Prostate gland (tissue), 2 donors: ENCODE data around the gene SLAMF6.
"Not testable (repeated sequence)": the region's sequence is repeated elsewhere in the genome, so short reads cannot be mapped to it uniquely, and the experiment has no call there.

Experiments used
- CTCF ChIP-seq, 4 experiments: fragments of 200-600 bp in 2 of 4; fragments of 450-650 bp in 2 of 4; sonication (generic) in 2 of 4; IDR thresholded peaks; 1 replicate in 3 of 4; 2 replicates in 1 of 4; pipeline ENCODE4 v1.5.1; 2016 to 2019; ENCODE audit warnings: antibody characterized with exemption in 4 of 4, mild to moderate bottlenecking in 2 of 4, moderate library complexity in 2 of 4
- POLR2A ChIP-seq: fragments of 450-650 bp; IDR thresholded peaks from one replicate; pipeline ENCODE4 v1.6.1; 2016; ENCODE audit warnings: antibody characterized with exemption, mild to moderate bottlenecking
- POLR2AphosphoS5 ChIP-seq: sonication (generic); formaldehyde crosslinking; IDR thresholded peaks from one replicate; pipeline ENCODE4 v1.6.1; 2017; ENCODE audit warnings: antibody characterized with exemption

- not testable (repeated sequence) for TF ChIP-seq CTCF (IDR thresholded peaks at IDR 0.05); POLR2A; POLR2AphosphoS5
Measured at GRCh38 chr1:160562745-160563144, 39.7 kb upstream of the SLAMF6 start.
